B cell (primary cell): ENCODE results near the gene NRP1. TPM values are rescaled to one million over a fixed set of nuclear protein-coding genes. Genes with fewer than 3 reads are reported as not detected.

Experiments used
- ATAC-seq: fragments of 200-7000 bp; cut with Tn5 transposase; one replicate; pipeline ENCODE4 v1.10.0; 2021; ENCODE audit warnings: low read depth, mild to moderate bottlenecking, moderate number of reproducible peaks, moderate library complexity
- CTCF ChIA-PET: fragments of 350-600 bp; sonication (Branson Sonifier 250); formaldehyde crosslinking; loops from one replicate; lab custom pipeline; 2021; ENCODE audit warnings: antibody characterized with exemption, inconsistent platforms; lab: Charles Lee
- POLR2A ChIA-PET: fragments of 350-600 bp; sonication (Branson Sonifier 250); formaldehyde crosslinking; loops from one replicate; lab custom pipeline; 2021; ENCODE audit warnings: antibody characterized with exemption; lab: Charles Lee
- DNase-seq: peaks from one replicate; pipeline ENCODE4 v3.0.0; 2013
- H2AFZ ChIP-seq: 2 replicates; pipeline ENCODE4 v1.6.1; 2012; ENCODE audit warnings: mild to moderate bottlenecking, low read depth, low read length; ENCODE audit not compliant: insufficient read depth, poor library complexity, severe bottlenecking
- H3K27ac ChIP-seq, 2 donors: 1 replicate in 1 of 2; 2 replicates in 1 of 2; pipeline ENCODE4 v1.5.1; 2012 to 2013; ENCODE audit warnings: low read length in 2 of 2, mild to moderate bottlenecking in 2 of 2, moderate library complexity in 1 of 2
- H3K27me3 ChIP-seq, 4 experiments: fragments of 200-600 bp in 1 of 4; sonication (generic) in 1 of 4; replicated peaks in 1 of 4; 1 replicate in 2 of 4; 2 replicates in 2 of 4; pipeline versions ENCODE4 v1.6.1 to v1.7.0; 2013 to 2016; ENCODE audit warnings: low read length in 3 of 4, mild to moderate bottlenecking in 2 of 4, mixed read lengths in 1 of 4, moderate library complexity in 1 of 4; ENCODE audit not compliant: insufficient read depth in 4 of 4, control insufficient read depth in 3 of 4; ENCODE audit errors: control extremely low read depth in 1 of 4
- H3K36me3 ChIP-seq, 2 experiments: replicated peaks in 1 of 2; 1 replicate in 1 of 2; 2 replicates in 1 of 2; pipeline versions ENCODE4 v1.6.1 to v1.7.1; 2013; ENCODE audit warnings: low read length in 1 of 2; ENCODE audit not compliant: insufficient read depth in 2 of 2, control insufficient read depth in 1 of 2; ENCODE audit errors: control extremely low read depth in 1 of 2, extremely low read depth in 1 of 2
- H3K4me1 ChIP-seq, 2 donors: fragments of 200-600 bp in 1 of 2; sonication (generic) in 1 of 2; 1 replicate in 1 of 2; 2 replicates in 1 of 2; pipeline versions ENCODE4 v1.5.1 to v1.6.1; 2013 to 2017; ENCODE audit warnings: low read length in 2 of 2; ENCODE audit not compliant: control insufficient read depth in 2 of 2, insufficient read depth in 2 of 2
- H3K4me2 ChIP-seq: replicated peaks from 2 replicates; pipeline ENCODE3; 2012; ENCODE audit warnings: mild to moderate bottlenecking, low read depth, low read length; ENCODE audit not compliant: poor library complexity, severe bottlenecking
- H3K4me3 ChIP-seq, 5 experiments: fragments of 200-600 bp in 1 of 5; sonication (generic) in 1 of 5; 1 replicate in 3 of 5; 2 replicates in 2 of 5; pipeline versions ENCODE4 v1.5.1 to v1.7.0; 2011 to 2016; ENCODE audit warnings: low read length in 4 of 5, mild to moderate bottlenecking in 4 of 5, low read depth in 2 of 5, control low read depth in 1 of 5, moderate library complexity in 1 of 5; ENCODE audit not compliant: insufficient read depth in 1 of 5; ENCODE audit errors: control extremely low read depth in 1 of 5, extremely low read depth in 1 of 5
- H3K79me2 ChIP-seq: fragments of 200-600 bp; sonication (generic); one replicate; pipeline ENCODE4 v1.6.0; 2016; ENCODE audit warnings: low read length; ENCODE audit not compliant: control insufficient read depth, insufficient read depth
- H3K9ac ChIP-seq: fragments of 200-600 bp; sonication (generic); 2 replicates; pipeline ENCODE4 v1.6.1; 2017; ENCODE audit warnings: mild to moderate bottlenecking, low read length, moderate library complexity
- H3K9me3 ChIP-seq, 3 donors: one replicate each; pipeline versions ENCODE4 v1.6.1 to v1.7.1; 2013; ENCODE audit warnings: low read length in 2 of 3; ENCODE audit not compliant: control insufficient read depth in 2 of 3, insufficient read depth in 1 of 3; ENCODE audit errors: control extremely low read depth in 1 of 3
- H4K20me1 ChIP-seq: 2 replicates; pipeline ENCODE4 v1.6.0; 2012; ENCODE audit warnings: mild to moderate bottlenecking, low read length; ENCODE audit not compliant: insufficient read depth, control insufficient read depth, poor library complexity, severe bottlenecking
- H3K27ac Mint-ChIP-seq: one replicate; pipeline ENCODE4 v1.8.0; 2021; ENCODE audit warnings: mixed read lengths
- H3K27me3 Mint-ChIP-seq: one replicate; pipeline ENCODE4 v1.8.0; 2021; ENCODE audit warnings: mixed read lengths
- H3K4me1 Mint-ChIP-seq: one replicate; pipeline ENCODE4 v1.8.0; 2021; ENCODE audit warnings: mixed read lengths
- H3K4me3 Mint-ChIP-seq: one replicate; pipeline ENCODE4 v1.8.0; 2021; ENCODE audit warnings: mixed read lengths
- H3K9me3 Mint-ChIP-seq: one replicate; pipeline ENCODE4 v1.8.0; 2022; ENCODE audit warnings: mixed read lengths; ENCODE audit not compliant: insufficient read depth
- EZH2 ChIP-seq: IDR thresholded peaks from 2 replicates; pipeline ENCODE4 v1.6.1; 2012; ENCODE audit warnings: borderline replicate concordance, low read depth, mild to moderate bottlenecking, moderate library complexity, low read length; ENCODE audit not compliant: insufficient read depth, poor library complexity, severe bottlenecking
- WGBS: methylation state at CpG from one replicate; pipeline ENCODE4 v1.1.5; 2013; ENCODE audit warnings: missing lambda C conversion rate; ENCODE audit not compliant: insufficient coverage; 5-methylcytosine and 5-hydroxymethylcytosine counted together
- intact Hi-C: fragments of 100-400 bp; cut with micrococcal nuclease; formaldehyde crosslinking; loops from one replicate; pipeline ENCODE4 v1.10.0; 2022
- polyA plus RNA-seq: library from polyadenylated mRNA; depleted of rRNA; stranded (reverse); fragments of >200 nt; gene quantifications from 2 replicates; pipeline ENCODE4 v1.2.3, GENCODE V29; 2012
- total RNA-seq, 2 donors: library from RNA; stranded (reverse); fragments of 120-200 nt in 1 of 2; gene quantifications; 1 replicate in 1 of 2; 2 replicates in 1 of 2; pipeline versions ENCODE4 v1.2.3 to v1.2.4, GENCODE V29; 2013 to 2022
- TF ChIP-seq, protein P1 (sequence below): fragments of 200-600 bp; IDR thresholded peaks from one replicate; pipeline ENCODE4 v1.8.0; 2022; ENCODE audit warnings: antibody characterized with exemption, mild to moderate bottlenecking

The NRP1 gene
- total and polyA plus RNA-seq, 2 donors (not counting 1 experiment from before 2014, with no cell fraction given) = 0.34 TPM; not detected in 1

DNA sequence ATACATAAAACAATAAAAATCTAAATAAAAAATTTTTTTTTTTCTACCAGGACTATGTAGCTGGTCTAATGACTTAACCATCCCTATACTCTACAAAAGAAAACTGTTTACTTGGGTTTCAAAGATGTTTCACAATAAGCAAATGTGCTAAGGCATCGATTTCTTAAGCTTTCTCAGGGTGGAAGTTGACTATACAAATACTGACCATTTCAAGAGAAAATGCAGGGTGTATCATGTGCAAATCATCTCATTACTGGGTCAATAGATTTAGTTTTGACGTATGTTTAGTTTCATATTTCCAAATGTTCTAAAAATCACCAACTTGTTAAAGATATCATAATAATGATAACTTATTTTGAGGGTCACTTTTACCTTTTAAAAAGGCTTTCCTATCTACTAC, 7.5 kb downstream of the NRP1 start:
- ChIA-PET CTCF (interaction anchor here (2.0 kb wide), 1 partner anchor 13 kb away, joined by 5 read pairs; no protein-coding TSS in a partner anchor), POLR2A (no interaction called here)
- no peaks in the 10 kb centered on the region for H4K20me1 ChIP-seq
- H3K36me3 ChIP-seq = no peaks in the 10 kb centered on the region
- H3K9ac ChIP-seq = no peak overlapping the region
- no peak overlapping the region for H3K4me3 Mint-ChIP-seq
- H3K27ac Mint-ChIP-seq = no peak overlapping the region
- DNase-seq (no peak), ATAC-seq (no peak)
- no peak overlapping the region for H2AFZ ChIP-seq
- H3K79me2 ChIP-seq = no peaks in the 10 kb centered on the region
- no peak overlapping the region for H3K27ac ChIP-seq
- no peaks in the 10 kb centered on the region for H3K9me3 Mint-ChIP-seq
- H3K4me2 ChIP-seq = no peak overlapping the region
- peaks cover 4% of the 10 kb centered on the region in 2 donors for H3K4me1 ChIP-seq
- no peak overlapping the region for H3K4me3 ChIP-seq
- intact Hi-C loops = no loop called here
- TF ChIP-seq, protein P1, sequence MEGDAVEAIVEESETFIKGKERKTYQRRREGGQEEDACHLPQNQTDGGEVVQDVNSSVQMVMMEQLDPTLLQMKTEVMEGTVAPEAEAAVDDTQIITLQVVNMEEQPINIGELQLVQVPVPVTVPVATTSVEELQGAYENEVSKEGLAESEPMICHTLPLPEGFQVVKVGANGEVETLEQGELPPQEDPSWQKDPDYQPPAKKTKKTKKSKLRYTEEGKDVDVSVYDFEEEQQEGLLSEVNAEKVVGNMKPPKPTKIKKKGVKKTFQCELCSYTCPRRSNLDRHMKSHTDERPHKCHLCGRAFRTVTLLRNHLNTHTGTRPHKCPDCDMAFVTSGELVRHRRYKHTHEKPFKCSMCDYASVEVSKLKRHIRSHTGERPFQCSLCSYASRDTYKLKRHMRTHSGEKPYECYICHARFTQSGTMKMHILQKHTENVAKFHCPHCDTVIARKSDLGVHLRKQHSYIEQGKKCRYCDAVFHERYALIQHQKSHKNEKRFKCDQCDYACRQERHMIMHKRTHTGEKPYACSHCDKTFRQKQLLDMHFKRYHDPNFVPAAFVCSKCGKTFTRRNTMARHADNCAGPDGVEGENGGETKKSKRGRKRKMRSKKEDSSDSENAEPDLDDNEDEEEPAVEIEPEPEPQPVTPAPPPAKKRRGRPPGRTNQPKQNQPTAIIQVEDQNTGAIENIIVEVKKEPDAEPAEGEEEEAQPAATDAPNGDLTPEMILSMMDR = no peak
- TF ChIP-seq EZH2 = no peak
- peaks cover 0 to 14% (median 7%) of the 10 kb centered on the region in 4 experiments for H3K27me3 ChIP-seq
- peaks cover 21% of the 10 kb centered on the region for H3K27me3 Mint-ChIP-seq
- H3K9me3 ChIP-seq = no peaks in the 10 kb centered on the region
- WGBS = no CpG with 5 or more reads among the region's 2 CpGs
- H3K4me1 Mint-ChIP-seq = peaks cover 4% of the 10 kb centered on the region

DNA sequence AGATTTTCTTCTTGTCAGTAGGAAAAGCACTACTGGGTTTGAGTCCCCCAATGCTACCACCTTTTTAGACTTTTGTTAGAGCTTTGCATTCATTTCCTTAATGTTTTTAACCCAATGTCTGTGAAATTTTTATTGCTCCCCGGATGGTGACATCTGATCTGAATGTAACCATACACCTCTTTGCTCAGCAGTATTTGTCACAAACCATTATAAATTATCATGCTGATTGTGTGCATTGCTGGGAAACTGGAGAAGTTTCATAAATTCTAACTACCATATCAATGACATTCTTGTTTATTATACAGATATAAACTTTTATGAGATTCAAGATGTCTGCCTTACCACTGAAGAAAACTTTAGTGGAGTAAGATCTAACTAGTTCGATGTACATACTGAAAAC, 8.5 kb downstream of the NRP1 start:
- H3K36me3 ChIP-seq = no peaks in the 10 kb centered on the region
- DNase-seq (no peak), ATAC-seq (no peak)
- WGBS = no CpG with 5 or more reads among the region's 2 CpGs
- Mint-ChIP-seq H3K4me3 (no peak overlapping the region), H3K4me1 (peaks cover 2% of the 10 kb centered on the region), H3K27ac (no peak overlapping the region), H3K9me3 (no peaks in the 10 kb centered on the region), H3K27me3 (peaks cover 12% of the 10 kb centered on the region)
- no peaks in the 10 kb centered on the region for H3K79me2 ChIP-seq
- H3K4me2 ChIP-seq = no peak overlapping the region
- peaks cover 0 to 6% (median 3%) of the 10 kb centered on the region in 4 experiments for H3K27me3 ChIP-seq
- no peaks in the 10 kb centered on the region for H3K9me3 ChIP-seq
- TF ChIP-seq EZH2 = no peak
- TF ChIP-seq, protein P1 = no peak
- H2AFZ ChIP-seq = no peak overlapping the region
- peaks cover 4% of the 10 kb centered on the region in 2 donors for H3K4me1 ChIP-seq
- H3K27ac ChIP-seq = no peak overlapping the region
- ChIA-PET CTCF (no interaction called here), POLR2A (no interaction called here)
- intact Hi-C loops = no loop called here
- H4K20me1 ChIP-seq = no peaks in the 10 kb centered on the region
- no peak overlapping the region for H3K9ac ChIP-seq
- H3K4me3 ChIP-seq = no peak overlapping the region
